Heart right ventricle (tissue), 16 donors: ENCODE measurements around the gene STEAP2. TPM values are rescaled to one million over a fixed set of nuclear protein-coding genes. Genes with fewer than 3 reads are reported as not detected.

Source experiments
- ATAC-seq, 8 donors: fragments of 200-7000 bp; cut with Tn5 transposase; one replicate each; pipeline ENCODE4 v1.9.1; 2020; ENCODE audit warnings: mild to moderate bottlenecking in 8 of 8, moderate library complexity in 8 of 8, moderate number of reproducible peaks in 1 of 8
- DNase-seq, 2 donors: peaks; one replicate each; pipeline ENCODE4 v3.0.0-alpha.2; 2020
- H3K27ac ChIP-seq, 10 donors: fragments of 200-600 bp; sonication (generic) in 2 of 10; one replicate each; pipeline versions ENCODE4 v1.5.0 to v1.8.0; 2020 to 2022; ENCODE audit warnings: mild to moderate bottlenecking in 3 of 10
- H3K27me3 ChIP-seq, 7 donors: fragments of 200-600 bp; one replicate each; pipeline ENCODE4 v1.8.0; 2021 to 2022; ENCODE audit warnings: mild to moderate bottlenecking in 2 of 7
- H3K36me3 ChIP-seq, 9 donors: fragments of 200-600 bp; sonication (generic) in 1 of 9; one replicate each; pipeline versions ENCODE4 v1.5.0 to v1.8.0; 2020 to 2022; ENCODE audit warnings: mild to moderate bottlenecking in 2 of 9
- H3K4me1 ChIP-seq, 9 donors: fragments of 200-600 bp; sonication (generic) in 1 of 9; one replicate each; pipeline versions ENCODE4 v1.5.0 to v1.8.0; 2020 to 2022; ENCODE audit warnings: mild to moderate bottlenecking in 4 of 9
- H3K4me3 ChIP-seq, 10 donors: fragments of 200-600 bp; sonication (generic) in 2 of 10; one replicate each; pipeline versions ENCODE4 v1.5.0 to v1.8.0; 2020 to 2022; ENCODE audit warnings: mild to moderate bottlenecking in 7 of 10, moderate library complexity in 2 of 10
- H3K9me3 ChIP-seq, 11 donors: fragments of 200-600 bp in 10 of 11; sonication (generic) in 2 of 11; one replicate each; pipeline versions ENCODE4 v1.5.0 to v1.8.0; 2013 to 2022; ENCODE audit warnings: mild to moderate bottlenecking in 2 of 11, control low read depth in 1 of 11, moderate library complexity in 1 of 11
- WGBS, 2 donors: extraction: QIAGEN DNeasy Blood & Tissue Kit; methylation state at CpG; one replicate each; pipeline ENCODE4 v1.1.7; 2013; ENCODE audit warnings: inconsistent platforms in 1 of 2; 5-methylcytosine and 5-hydroxymethylcytosine counted together
- intact Hi-C, 10 donors: fragments of 100-400 bp; cut with DNase I; formaldehyde crosslinking; loops; one replicate each; pipeline versions ENCODE4 v1.11.1 to v1.14.2; 2022
- polyA plus RNA-seq, 2 donors: library from polyadenylated mRNA; stranded (reverse); fragments of 200-250 nt; gene quantifications; one replicate each; pipeline ENCODE4 v1.2.3, GENCODE V29; 2013
- total RNA-seq, 10 donors: library from RNA; stranded (reverse); fragmentation: NEBNext Ultra II Directional in 3 of 10; extraction: Animal tissue kit (Norgen Biotek cat#: 25700) in 3 of 10; gene quantifications; one replicate each; pipeline versions ENCODE4 v1.2.1 to v1.2.4, GENCODE V29; 2021 to 2023
- TF ChIP-seq, protein P1 (sequence below), 9 donors: fragments of 200-600 bp; sonication (generic) in 2 of 9; IDR thresholded peaks; one replicate each; pipeline versions ENCODE4 v1.5.0 to v1.8.0; 2021 to 2022; ENCODE audit warnings: antibody characterized with exemption in 9 of 9, mild to moderate bottlenecking in 5 of 9, moderate library complexity in 1 of 9
- donor health status: Arrhythmogenic right ventricular cardiomyopathy.
- donor health status: ischemic (EF 13 %, LVEDD 7.1; RV severe dilation, severe dysfunction).
- donor health status: healthy with polysubstance abuse.
- donor health status: DM: no; HTN: yes; CAD: no.
- donor health status: DM: no; HTN: no; CAD: no.
- donor health status: ischemic (EF 25% LVEDD 6.9; RV normal size, moderate dysfunction).
- donor health status: ischemic (EF 25% LVEDD 5.7; RV mildly dilated, moderate dysfunction).
- donor health status: healthy.
- donor health status: DM: yes; HTN: yes; CAD: no.
- donor health status: Ischemic cardiomyopathy.
- donor health status: ischemic (EF 35%, LVEDD 5.7; RV mildly dilated, moderate dysfunction).
- donor health status: nonischemic (EF 11% LVEDD 7.7; RV severe dilation, severe dysfunction).
- donor health status: DM: yes; HTN: yes; CAD: no.
- donor health status: PGD.
- donor health status: ischemic (EF 29% LVEDD 5.4; RV normal size, mild dysfunction).
- donor health status: nonischemic (EF 23%, LVEDD 6.1; RV moderate dilation, normal function).

STEAP2 gene
- total and polyA plus RNA-seq, 12 donors, result 1.4 to 12.8 (median 6.6) TPM

- intact Hi-C loops, result loop anchor here in 6 of 10 donors (2.0 to 10.0 kb wide), 4 partner anchors 88 to 108 kb away; partner anchors contain the start of gene STEAP1 (in 4 of the 6)
Measured at GRCh38 chr7:90262438-90262837, 50.9 kb downstream of the STEAP2 start.

DNA sequence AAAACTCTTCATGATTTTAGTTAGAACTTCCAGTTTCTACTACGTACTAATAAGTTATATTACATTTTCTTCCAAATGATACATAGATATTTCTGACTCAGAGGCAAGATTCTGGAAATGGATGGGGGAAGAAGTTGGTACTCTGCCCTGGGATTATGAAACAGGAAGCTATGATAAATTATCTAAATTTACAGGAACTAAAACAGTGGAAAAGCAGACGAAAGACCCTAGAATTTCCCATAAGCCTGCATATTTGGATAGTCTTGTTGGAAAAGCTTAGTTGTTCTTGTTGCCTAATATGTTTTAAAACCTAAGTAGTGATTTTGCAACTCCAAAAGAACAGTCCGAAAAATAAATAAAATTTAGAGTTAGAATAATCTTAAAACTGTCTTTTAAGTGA, 55.3 kb downstream of the STEAP2 start:
- H3K36me3 ChIP-seq, result no peaks in the 10 kb centered on the region
- DNase-seq (no peak), ATAC-seq (peak in 2 of 8 donors; percentile 27 to 67)
- intact Hi-C loops, result loop anchor here in 5 of 10 donors (10.0 kb wide), 3 partner anchors 92 to 112 kb away; partner anchors contain the start of gene STEAP1 (in 3 of the 5)
- H3K4me3 ChIP-seq, result no peak overlapping the region
- peak overlapping the region in 4 of 10 donors; percentile 3 to 78 (median 22) for H3K27ac ChIP-seq
- TF ChIP-seq, protein P1, sequence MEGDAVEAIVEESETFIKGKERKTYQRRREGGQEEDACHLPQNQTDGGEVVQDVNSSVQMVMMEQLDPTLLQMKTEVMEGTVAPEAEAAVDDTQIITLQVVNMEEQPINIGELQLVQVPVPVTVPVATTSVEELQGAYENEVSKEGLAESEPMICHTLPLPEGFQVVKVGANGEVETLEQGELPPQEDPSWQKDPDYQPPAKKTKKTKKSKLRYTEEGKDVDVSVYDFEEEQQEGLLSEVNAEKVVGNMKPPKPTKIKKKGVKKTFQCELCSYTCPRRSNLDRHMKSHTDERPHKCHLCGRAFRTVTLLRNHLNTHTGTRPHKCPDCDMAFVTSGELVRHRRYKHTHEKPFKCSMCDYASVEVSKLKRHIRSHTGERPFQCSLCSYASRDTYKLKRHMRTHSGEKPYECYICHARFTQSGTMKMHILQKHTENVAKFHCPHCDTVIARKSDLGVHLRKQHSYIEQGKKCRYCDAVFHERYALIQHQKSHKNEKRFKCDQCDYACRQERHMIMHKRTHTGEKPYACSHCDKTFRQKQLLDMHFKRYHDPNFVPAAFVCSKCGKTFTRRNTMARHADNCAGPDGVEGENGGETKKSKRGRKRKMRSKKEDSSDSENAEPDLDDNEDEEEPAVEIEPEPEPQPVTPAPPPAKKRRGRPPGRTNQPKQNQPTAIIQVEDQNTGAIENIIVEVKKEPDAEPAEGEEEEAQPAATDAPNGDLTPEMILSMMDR (IDR thresholded peaks at IDR 0.05), result no peak
- WGBS, 2 donors, result 54 to 67% methylated on average over 3 of the region's 3 CpGs
- no peaks in the 10 kb centered on the region for H3K27me3 ChIP-seq
- no peaks in the 10 kb centered on the region for H3K9me3 ChIP-seq
- H3K4me1 ChIP-seq, result peaks cover 0 to 24% (median 0%) of the 10 kb centered on the region in 9 donors

More at GRCh38 chr7:90262438-90262837, 50.9 kb downstream of the STEAP2 start:
- no peak overlapping the region for H3K4me3 ChIP-seq
- TF ChIP-seq, protein P1 (IDR thresholded peaks at IDR 0.05), result peak in 8 of 9 donors; percentile 6 to 62 (median 50)
- H3K9me3 ChIP-seq, result no peaks in the 10 kb centered on the region
- peak in 1 of 8 donors; percentile 52 for ATAC-seq
- H3K4me1 ChIP-seq, result peaks cover 0 to 20% (median 0%) of the 10 kb centered on the region in 9 donors
- no peak for DNase-seq
- H3K36me3 ChIP-seq, result no peaks in the 10 kb centered on the region
- H3K27me3 ChIP-seq, result no peaks in the 10 kb centered on the region
- H3K27ac ChIP-seq, result no peak overlapping the region

DNA sequence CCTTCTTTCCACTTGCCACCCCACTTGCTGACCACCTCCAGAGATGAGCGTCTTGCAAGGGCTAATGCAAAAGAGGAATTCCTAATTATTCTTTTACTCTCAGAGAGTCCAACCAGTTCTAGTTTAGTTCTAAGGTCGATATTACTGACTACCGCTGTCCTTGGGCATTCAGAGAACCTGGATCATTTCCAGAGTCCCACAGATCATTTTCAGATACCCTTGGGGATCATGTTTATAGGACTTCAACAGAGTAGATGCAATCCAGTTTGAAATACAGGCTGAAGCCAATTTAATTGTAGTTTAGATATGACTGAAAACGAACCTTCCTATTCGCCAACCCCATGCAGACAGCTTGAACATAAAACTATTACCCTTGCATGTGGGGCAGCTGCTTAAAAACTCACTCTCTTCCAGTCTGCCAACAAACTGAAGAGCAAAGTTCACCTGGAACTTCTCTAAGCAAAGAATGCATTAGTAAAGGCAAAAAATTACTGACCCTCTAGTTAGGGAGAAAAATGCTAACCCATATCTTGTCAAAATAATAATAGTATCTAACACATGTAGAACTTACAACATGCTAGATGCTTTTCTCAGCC, 55.8 kb downstream of the STEAP2 start:
- no peaks in the 10 kb centered on the region for H3K27me3 ChIP-seq
- intact Hi-C loops, result loop anchor here in 5 of 10 donors (10.0 kb wide), 3 partner anchors 93 to 113 kb away; partner anchors contain the start of gene STEAP1 (in 3 of the 5)

DNA sequence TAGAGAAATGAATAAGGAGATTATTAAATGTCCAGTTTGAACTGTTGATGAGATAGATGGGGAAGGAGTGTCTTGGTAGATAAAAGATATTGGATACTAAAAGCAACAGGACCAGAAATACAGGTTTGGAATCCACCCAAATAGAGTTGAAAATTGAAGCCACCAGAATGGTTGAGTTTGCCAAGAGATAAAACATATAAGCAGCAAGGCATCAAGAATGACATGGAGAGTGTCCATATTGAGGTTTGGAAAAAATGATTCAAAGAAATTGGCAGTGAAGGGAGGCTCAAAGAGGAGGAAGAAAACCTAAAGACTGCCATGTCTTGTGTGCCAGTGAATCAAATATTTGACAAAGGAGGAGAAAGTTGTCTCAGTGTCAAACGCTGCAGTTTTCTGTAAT, 57.6 kb downstream of the STEAP2 start:
- DNase-seq, result no peak
- 79 to 82% methylated on average over 1 of the region's 1 CpG for WGBS, 2 donors
- TF ChIP-seq, protein P1 (IDR thresholded peaks at IDR 0.05), result no peak
- Histone ChIP-seq H3K36me3 (no peaks in the 10 kb centered on the region), H3K27ac (no peak overlapping the region), H3K27me3 (no peaks in the 10 kb centered on the region), H3K9me3 (no peaks in the 10 kb centered on the region), H3K4me3 (no peak overlapping the region), H3K4me1 (peaks cover 0 to 24% (median 0%) of the 10 kb centered on the region in 9 donors)
- intact Hi-C loops, result loop anchor here in 5 of 10 donors (10.0 kb wide), 3 partner anchors 94 to 114 kb away; partner anchors contain the start of gene STEAP1 (in 3 of the 5)
- no peak for ATAC-seq

More for the DNA sequence above, 55.8 kb downstream of the STEAP2 start:
- ATAC-seq (no peak), DNase-seq (no peak)
- Histone ChIP-seq H3K36me3 (no peaks in the 10 kb centered on the region), H3K27ac (peak overlapping the region in 4 of 10 donors; percentile 3 to 78 (median 22)), H3K4me3 (no peak overlapping the region), H3K4me1 (peaks cover 0 to 24% (median 0%) of the 10 kb centered on the region in 9 donors), H3K9me3 (no peaks in the 10 kb centered on the region)
- WGBS, 2 donors, result 78 to 80% methylated on average over 5 of the region's 5 CpGs
- TF ChIP-seq, protein P1 (IDR thresholded peaks at IDR 0.05), result no peak
